KG1 (cell line): Measurements from ENCODE around the gene LRRC53.

Experiments used
- DNase-seq: peaks from one replicate; lab custom pipeline; 2025; lab: John Stamatoyannopoulos, UW

LRRC53 gene, protein sequence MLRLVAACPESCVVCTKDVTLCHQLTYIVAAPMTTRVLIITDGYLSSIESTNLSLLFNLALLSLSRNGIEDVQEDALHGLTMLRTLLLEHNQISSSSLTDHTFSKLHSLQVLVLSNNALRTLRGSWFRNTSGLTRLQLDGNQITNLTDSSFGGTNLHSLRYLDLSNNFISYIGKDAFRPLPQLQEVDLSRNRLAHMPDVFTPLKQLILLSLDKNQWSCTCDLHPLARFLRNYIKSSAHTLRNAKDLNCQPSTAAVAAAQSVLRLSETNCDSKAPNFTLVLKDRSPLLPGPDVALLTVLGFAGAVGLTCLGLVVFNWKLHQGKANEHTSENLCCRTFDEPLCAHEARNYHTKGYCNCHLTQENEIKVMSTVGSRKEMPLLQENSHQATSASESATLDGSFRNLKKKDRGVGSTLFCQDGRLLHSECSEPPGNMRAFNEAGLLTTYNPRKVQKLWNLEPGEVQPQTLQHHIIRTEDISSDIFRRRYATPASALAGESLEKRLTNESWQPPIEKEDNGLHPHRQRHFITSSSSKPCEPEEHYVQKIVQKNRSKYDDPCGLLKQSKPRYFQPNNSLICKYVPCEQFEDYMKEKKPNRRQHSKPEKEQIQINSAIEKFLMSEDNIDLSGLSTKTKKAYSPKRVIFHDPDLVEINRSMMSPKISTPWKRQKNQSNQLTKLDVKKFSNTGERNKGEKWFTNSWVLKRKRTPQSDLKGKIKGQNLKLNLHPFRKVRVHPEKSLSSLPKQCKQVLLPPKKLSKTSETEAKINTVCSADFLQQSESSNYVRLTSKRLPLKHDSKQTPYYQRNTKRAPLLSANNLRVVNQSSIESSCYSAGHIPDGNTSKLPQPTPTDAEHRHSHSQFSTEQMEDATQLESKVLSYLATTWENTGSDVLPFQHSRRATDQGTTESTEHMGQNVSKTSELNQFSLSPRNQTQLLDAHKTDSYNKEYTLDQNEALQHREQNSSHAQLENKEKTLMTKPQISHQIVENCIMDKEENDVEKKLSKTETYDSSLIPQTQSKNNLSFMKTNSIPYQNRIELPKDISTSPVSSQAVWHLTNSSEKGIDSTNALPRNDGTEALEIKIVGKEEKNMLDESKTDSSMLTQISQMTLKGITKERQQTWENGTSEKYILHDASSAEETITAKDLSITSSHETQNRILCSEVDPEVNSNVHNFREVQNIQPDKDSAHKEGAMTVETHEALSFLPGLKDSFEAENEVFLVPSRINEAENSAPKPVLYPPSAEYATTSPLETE

DNA sequence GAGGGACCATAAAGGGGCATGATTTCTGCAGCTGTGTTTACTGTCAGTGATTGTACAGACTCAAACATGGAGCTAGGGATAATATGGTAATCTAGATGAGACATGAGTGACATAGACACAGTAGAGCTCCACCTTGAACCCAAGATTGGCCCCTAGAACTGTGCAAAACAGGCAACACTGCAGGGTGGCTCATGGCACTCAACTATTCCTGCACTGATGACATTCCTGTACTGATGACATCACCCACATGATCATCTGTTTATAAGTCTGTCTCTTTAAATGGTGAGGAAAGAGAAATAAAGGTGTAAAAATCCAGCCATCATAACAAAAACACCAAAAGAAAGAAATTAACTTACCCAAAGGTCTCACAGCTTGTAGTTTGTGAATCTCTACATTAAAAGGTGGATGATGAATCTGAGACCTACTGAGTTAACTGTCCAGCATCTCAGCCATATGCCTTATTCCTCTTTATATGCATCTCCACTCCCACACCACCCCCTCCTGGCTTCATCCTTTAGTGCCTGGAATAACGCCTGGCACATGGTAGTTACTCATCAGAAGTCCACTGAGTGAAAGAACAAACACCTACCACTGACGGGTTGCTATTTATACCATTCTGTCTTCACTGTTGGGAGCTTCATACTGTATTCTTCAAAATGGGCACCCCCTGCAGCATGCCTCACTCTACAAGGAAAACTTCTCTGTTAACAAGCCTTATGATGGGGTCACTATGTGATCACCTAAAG lies at the start of gene LRRC53:
TSS of gene LRRC53 (minus strand) at position 442 of the 746 bp plus-strand sequence. CDS start 29,262 bp downstream, outside the sequence.
- no peak for DNase-seq

- no peak for DNase-seq
Observed at GRCh38 chr1:74549932-74550331, 37.5 kb upstream of the LRRC53 start.

DNA sequence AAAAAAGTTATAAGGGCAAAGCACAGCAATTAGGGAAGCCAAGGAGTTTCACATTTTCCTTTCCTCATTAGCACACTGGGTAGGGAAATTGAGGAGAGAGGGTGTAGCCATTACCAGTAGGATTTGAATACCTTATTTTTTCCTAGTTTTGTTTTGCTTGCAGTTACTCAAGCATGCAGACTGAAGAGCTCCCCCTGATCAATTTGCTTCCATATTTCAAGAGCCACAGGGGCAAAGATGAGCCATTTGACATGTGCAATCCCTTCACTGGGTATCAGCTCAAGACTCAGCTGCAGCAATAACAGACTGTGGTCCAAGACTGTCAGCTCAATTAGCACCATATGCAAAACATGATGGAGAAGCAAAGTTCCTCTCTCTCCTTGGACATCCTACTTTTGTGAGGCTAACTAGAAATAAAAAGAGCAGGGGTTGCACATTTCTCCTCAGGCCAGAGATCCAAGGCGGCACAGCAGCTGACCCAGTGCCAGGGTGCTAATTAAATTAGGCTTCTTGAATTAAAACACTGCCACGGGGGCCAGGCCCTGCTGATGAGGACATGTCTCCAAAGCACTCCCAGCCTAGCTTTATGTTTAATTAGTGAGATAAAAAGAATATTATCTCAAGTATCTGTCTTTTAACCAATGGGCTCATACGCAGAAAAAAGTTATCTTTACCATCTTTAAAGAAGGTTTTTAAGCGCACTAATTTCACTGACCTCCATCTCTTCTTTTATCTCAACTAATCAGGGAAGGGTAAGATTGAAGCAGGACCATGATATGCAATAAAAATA lies 36.7 kb upstream of the LRRC53 start:
- DNase-seq, result no peak

- DNase-seq, result no peak
Observed at GRCh38 chr1:74545821-74546220, 33.4 kb upstream of the LRRC53 start.

DNA sequence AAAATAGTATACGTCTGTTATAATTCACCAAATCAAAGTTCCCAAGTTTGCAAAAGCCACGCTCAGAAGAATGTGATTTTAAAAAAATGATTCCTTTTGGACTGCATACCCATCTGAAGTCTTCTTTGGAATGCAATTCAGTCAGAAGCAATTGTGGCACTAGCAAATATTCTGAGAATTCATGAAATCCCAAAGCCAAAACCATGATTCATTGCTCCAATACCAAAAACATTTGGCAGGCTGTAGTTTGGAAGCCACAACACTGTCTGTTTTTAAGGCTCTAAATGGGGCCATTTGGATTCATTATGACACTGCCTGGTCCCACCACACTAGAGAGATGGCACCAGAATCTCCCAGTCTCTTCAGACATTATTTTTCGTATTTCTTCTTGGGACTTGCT lies 21.8 kb upstream of the LRRC53 start:
- DNase-seq, result no peak

DNA sequence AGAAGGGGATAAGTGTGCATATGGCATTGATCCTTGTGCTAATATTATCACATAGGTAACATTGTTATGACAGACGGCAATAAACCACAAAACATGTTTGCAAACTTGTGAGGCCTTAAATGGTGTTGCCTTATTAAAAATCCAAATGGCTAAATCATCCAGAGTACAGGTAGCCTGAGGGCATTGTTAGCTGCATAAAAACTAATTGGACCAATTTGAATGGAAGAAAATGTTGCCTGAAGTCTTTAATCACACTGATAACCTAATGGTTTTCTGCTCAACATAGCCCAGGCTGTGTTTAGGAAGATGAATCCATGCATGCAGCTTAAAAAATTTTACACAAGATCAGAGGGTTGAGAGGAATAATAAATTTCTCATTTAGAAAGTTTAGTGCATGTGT lies 19.4 kb upstream of the LRRC53 start:
- DNase-seq, result no peak

GRCh38 chr1:74530892-74531291 lies 18.5 kb upstream of the LRRC53 start:
- no peak for DNase-seq

DNA sequence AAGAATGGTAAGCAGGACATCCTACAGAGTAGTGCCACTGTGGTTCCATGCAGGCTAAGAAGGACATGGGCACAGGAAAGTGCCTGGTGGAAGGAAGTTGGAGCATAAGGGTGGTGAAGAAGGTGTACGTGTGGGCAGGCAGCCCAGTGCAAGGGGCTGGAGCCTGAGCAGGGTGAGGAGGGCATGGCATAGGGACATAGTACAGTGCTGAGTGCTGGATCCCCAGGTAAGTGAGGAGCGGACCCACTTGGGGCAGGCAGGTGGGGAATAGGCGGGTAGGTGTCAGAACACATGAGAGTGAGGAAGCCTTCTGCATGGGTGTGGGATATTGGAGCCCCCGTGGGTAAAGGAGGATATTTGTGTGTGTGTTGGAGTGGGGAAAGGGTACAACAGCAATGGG lies 15.7 kb upstream of the LRRC53 start:
- DNase-seq, result no peak

- DNase-seq, result no peak
Observed at GRCh38 chr1:74526708-74527107, 14.3 kb upstream of the LRRC53 start.

GRCh38 chr1:74523873-74524480 lies 11.6 kb upstream of the LRRC53 start:
- no peak for DNase-seq

GRCh38 chr1:74522148-74522547 lies 9.7 kb upstream of the LRRC53 start:
- no peak for DNase-seq

DNA sequence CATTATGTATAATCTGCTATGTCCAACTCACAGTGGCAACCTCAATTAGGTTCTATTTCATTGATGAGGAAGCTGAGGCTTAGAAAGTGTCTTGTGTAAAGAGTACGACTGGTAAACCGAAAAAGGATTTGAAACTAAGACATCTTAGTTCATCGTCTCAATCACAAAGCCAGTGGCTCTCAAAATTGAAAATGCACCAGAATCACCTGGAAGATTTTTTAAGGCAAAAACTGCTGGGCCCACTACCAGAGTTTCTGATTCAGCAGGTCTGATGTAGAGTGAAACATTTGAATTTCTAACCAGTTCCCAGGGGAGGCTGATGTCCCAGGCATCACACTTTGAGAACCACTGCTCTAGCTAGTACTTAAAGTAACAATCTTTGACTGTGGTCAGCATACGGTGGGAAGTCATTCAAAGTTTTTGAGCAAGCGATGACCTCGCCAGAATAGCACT lies 5.2 kb upstream of the LRRC53 start:
- DNase-seq, result no peak

- no peak for DNase-seq
Observed at GRCh38 chr1:74513411-74514300, 1.2 kb upstream of the LRRC53 start.

DNA sequence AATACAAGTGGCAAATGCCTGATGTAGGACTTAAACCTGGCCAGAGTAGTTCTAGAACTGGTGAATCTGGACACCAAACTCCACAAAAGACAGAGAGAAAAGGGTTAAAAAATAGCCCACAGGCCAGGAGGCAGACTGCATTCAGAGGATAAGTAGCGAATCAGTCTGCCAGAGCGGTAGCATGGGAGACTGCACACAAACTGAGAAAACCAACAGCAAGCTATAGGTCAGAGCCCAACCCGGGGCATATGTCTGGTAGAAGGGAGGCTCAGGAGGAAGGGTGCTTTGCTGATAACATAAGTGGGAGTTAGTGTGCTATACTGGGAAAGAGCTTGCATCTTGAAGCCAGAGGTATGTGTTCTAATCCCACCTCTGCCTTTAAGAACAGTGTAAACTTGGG lies 4.0 kb downstream of the LRRC53 start:
- DNase-seq, result no peak

DNA sequence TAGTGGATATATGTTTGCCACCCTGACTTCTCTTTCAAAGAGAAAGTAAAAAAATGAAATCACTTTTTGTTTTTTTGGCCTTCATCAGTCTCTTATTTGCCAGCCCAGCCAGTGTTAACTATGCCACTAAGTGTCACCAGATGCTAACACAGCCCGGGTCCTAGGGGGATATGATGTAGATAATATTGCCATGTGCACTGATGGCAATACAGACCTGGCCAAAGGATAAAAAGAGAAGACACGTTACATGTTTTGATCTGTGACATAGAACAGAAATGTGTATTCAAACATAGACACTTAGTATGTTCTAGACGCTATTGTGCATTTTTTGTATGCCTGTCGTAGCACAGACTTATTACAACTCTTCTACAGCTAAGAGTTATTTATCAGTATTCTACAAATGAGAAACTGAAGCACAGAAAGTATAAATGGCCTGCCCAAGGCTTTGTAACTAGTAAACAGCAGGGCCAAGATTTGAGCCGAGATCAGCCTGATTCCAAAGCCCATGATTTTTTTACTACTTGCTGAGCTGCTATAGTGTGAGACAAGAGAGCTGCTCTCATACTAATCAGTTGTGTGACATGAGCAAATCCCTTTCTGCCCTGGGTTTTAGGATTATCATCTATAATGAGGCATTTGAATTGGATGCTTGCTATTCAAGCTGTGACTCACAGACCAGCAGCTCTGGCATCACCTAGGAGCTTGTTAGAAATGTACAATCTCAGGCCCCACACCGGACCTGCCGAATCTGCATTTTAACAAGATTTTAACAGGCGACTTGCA lies 6.3 kb downstream of the LRRC53 start:
- DNase-seq, result no peak

DNA sequence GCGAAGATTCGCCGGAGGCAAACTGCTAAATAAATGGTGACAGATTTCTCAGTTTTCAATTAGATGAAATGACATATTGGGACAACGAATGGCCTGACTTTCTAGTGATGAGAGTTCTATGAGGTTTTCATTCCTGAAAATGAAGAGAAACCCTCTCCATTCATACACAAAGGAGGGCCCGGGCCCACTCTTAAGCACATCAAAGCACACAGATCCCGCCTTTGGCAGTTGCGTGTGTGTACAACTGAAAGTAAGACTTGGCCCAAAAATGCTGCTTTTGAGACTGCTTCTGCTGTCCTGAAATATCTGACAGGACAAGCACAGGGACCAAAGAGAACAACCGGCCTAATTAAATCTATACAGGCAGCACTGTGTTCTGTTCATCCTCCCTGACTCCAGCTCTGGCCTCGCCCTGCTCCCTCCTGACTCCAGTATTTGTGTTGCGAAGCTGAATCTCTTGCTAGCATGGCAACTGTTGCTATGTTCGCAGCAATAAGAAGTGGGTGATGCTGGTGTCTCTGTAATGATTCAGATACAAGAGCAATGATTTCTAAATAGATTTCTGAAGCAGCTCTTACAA lies 7.4 kb downstream of the LRRC53 start:
- no peak for DNase-seq

GRCh38 chr1:74504125-74504932 lies 8.1 kb downstream of the LRRC53 start:
- no peak for DNase-seq
